Measurements from ENCODE around the gene CENPP.

Gene CENPP

GRCh38 chr9:92342825-92343488, 17.2 kb downstream of the CENPP start:
- Histone ChIP-seq H3K27me3 (no peaks in the 10 kb centered on the region), H3K27ac (no peak overlapping the region), H3K36me3 (no peaks in the 10 kb centered on the region), H3K4me1 (ENCODE audit: control insufficient read depth in 1 of 2, insufficient read depth in 1 of 2, low read depth in 1 of 2, low read length in 1 of 2) (no peaks in the 10 kb centered on the region), H3K9me3 (no peaks in the 10 kb centered on the region), H3K4me3 (ENCODE audit: low read depth in 1 of 2, low read length in 1 of 2) (no peak overlapping the region)
- TF ChIP-seq, protein P1, sequence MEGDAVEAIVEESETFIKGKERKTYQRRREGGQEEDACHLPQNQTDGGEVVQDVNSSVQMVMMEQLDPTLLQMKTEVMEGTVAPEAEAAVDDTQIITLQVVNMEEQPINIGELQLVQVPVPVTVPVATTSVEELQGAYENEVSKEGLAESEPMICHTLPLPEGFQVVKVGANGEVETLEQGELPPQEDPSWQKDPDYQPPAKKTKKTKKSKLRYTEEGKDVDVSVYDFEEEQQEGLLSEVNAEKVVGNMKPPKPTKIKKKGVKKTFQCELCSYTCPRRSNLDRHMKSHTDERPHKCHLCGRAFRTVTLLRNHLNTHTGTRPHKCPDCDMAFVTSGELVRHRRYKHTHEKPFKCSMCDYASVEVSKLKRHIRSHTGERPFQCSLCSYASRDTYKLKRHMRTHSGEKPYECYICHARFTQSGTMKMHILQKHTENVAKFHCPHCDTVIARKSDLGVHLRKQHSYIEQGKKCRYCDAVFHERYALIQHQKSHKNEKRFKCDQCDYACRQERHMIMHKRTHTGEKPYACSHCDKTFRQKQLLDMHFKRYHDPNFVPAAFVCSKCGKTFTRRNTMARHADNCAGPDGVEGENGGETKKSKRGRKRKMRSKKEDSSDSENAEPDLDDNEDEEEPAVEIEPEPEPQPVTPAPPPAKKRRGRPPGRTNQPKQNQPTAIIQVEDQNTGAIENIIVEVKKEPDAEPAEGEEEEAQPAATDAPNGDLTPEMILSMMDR (IDR thresholded peaks at IDR 0.05) = no peak

GRCh38 chr9:92345582-92345981, 19.8 kb downstream of the CENPP start:
- Histone ChIP-seq H3K4me1 (ENCODE audit: control insufficient read depth in 1 of 2, insufficient read depth in 1 of 2, low read depth in 1 of 2, low read length in 1 of 2) (no peaks in the 10 kb centered on the region), H3K36me3 (no peaks in the 10 kb centered on the region), H3K4me3 (ENCODE audit: low read depth in 1 of 2, low read length in 1 of 2) (no peak overlapping the region), H3K27ac (no peak overlapping the region), H3K27me3 (no peaks in the 10 kb centered on the region), H3K9me3 (no peaks in the 10 kb centered on the region)
- TF ChIP-seq, protein P1 (IDR thresholded peaks at IDR 0.05) = no peak

DNA sequence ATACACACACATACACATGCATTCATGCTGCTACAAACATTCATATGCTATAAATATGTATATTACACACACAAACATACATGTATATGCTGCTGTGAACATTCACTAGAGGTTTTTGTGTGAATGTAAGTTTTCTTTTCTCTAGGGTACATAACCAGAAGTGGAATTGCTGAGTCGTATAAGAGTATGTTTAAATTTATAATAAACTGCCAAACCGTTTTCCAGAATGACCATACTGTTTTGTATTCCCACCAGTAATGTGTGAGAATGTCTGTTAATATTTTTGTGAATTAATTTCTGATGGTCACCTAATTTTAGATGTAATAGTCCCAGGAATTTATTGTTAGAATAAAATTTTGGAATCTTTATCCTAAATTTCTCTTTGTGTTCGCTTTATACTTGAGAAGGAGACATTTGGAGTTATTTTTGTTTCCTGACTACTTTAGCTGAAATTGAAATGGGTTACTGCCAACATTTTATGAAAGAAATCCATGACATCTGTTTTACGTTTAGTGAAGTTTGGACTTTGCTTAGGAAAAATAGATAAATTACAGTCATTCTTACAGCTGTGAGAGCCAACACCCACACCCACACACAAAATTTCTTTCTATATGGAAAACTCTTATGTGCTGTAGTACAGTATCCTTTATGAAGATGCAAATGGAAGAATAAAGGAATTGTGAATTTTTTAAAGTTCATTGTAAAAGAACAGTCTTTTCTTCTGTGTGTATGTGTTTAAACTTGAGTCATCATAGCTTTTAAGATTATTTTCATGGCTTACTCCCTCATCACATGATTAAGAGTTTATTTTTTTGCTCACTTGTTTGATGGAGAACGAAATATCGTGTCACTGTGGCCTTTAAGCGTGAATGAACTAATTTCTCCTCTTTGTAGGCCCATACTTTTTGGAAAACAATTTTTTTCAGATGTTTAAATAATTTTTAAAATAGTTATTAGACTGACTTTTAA, 24.3 kb downstream of the CENPP start:
- Histone ChIP-seq H3K36me3 (no peaks in the 10 kb centered on the region), H3K27ac (no peak overlapping the region), H3K4me3 (ENCODE audit: low read depth in 1 of 2, low read length in 1 of 2) (no peak overlapping the region), H3K9me3 (no peaks in the 10 kb centered on the region), H3K4me1 (ENCODE audit: control insufficient read depth in 1 of 2, insufficient read depth in 1 of 2, low read depth in 1 of 2, low read length in 1 of 2) (no peaks in the 10 kb centered on the region), H3K27me3 (no peaks in the 10 kb centered on the region)
- TF ChIP-seq, protein P1 (IDR thresholded peaks at IDR 0.05) = no peak

GRCh38 chr9:92350740-92351133, 25.0 kb downstream of the CENPP start:
- Histone ChIP-seq H3K27me3 (no peaks in the 10 kb centered on the region), H3K36me3 (no peaks in the 10 kb centered on the region), H3K27ac (no peak overlapping the region), H3K9me3 (peaks cover 3% of the 10 kb centered on the region), H3K4me1 (ENCODE audit: control insufficient read depth in 1 of 2, insufficient read depth in 1 of 2, low read depth in 1 of 2, low read length in 1 of 2) (no peaks in the 10 kb centered on the region), H3K4me3 (ENCODE audit: low read depth in 1 of 2, low read length in 1 of 2) (no peak overlapping the region)
- TF ChIP-seq, protein P1 (IDR thresholded peaks at IDR 0.05) = no peak

GRCh38 chr9:92353051-92353450, 27.3 kb downstream of the CENPP start:
- Histone ChIP-seq H3K27me3 (no peaks in the 10 kb centered on the region), H3K9me3 (peaks cover 3% of the 10 kb centered on the region), H3K27ac (no peak overlapping the region), H3K4me1 (ENCODE audit: control insufficient read depth in 1 of 2, insufficient read depth in 1 of 2, low read depth in 1 of 2, low read length in 1 of 2) (no peaks in the 10 kb centered on the region), H3K4me3 (ENCODE audit: low read depth in 1 of 2, low read length in 1 of 2) (no peak overlapping the region), H3K36me3 (no peaks in the 10 kb centered on the region)
- TF ChIP-seq, protein P1 (IDR thresholded peaks at IDR 0.05) = no peak
